HTERT RPE-1 (cell line): ENCODE data around the gene PRKG2.
"Not testable (repeated sequence)": the region's sequence is repeated elsewhere in the genome, so short reads cannot be mapped to it uniquely, and the experiment has no call there.

Experiments
- in situ Hi-C: fragments of 300-500 bp; cut with MboI; formaldehyde crosslinking; loops from 4 replicates; pipeline ENCODE4 v1.14.3; 2020; ENCODE audit warnings: low sequenced_read_pairs

Gene PRKG2

DNA sequence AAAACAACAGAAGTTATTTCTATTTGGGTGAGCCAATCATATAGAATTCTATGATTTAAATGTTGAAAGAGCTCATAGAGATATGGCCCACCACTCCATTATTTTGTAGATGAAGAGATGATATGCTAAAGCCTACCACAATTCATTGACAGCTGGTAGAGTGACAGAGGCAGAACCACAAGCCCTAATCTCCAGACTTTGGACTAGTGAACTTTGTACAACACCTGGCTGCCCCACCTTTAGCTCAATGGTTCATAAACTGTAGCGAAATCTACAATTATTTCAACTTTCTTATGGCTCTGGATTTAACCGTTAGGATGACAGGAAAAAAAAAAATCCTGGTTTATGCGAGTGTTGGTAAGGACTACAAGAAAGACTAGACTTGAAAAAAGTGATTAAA lies 50.9 kb downstream of the PRKG2 start:
- in situ Hi-C loops = no loop called here

DNA sequence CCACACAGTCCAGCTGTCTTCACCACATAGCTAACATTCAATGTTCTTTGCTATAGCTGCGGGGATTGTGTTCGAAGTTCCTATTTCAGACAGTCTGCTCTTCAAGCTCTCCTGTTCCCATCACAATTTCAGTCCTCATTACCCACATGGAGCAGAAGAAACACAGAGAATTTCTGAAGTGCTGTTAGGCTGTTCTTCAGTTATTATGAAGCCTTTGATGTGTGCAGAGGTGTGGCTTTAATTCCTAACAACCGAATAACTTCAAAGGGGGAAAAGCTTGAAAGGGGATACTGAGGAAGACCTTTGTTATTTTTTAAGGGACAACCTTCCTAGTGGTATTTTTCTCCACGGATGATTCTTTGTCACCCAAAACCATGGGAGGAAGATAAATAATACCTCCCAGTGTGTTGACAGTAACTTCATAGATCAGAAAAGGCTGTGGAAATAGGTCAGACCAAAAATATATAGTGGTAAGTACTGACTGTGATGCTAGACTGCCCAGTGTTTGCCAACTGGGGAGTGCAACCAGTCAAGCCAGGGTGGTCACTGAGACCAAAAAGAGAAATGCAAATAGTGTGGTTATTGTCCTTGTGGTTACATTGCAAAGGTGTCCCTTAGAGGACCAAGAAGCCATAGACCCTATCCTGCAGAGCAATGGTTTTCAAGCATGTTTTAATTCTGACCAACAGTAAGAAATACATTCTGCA lies 52.1 kb downstream of the PRKG2 start:
- in situ Hi-C loops = no loop called here

DNA sequence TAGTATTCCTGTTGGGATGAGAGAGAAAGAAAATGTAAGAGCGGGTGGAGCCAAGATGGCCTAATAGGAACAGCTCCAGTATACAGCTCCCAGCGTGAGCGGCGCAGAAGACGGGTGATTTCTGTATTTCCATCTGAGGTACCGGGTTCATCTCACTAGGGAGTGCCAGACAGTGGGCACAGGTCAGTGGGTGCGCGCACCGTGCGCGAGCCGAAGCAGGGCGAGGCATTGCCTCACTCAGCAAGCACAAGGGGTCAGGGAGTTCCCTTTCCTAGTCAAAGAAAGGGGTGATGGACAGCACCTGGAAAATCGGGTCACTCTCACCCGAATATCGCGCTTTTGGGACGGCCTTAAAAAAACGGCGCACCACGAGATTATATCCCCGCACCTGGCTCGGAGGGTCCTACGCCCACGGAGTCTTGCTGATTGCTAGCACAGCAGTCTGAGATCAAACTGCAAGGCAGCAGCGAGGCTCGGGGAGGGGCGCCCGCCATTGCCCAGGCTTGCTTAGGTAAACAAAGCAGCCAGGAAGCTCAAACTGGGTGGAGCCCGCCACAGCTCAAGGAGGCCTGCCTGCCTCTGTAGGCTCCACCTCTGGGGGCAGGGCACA lies 61.2 kb downstream of the PRKG2 start:
- in situ Hi-C loops = not testable (repeated sequence)

DNA sequence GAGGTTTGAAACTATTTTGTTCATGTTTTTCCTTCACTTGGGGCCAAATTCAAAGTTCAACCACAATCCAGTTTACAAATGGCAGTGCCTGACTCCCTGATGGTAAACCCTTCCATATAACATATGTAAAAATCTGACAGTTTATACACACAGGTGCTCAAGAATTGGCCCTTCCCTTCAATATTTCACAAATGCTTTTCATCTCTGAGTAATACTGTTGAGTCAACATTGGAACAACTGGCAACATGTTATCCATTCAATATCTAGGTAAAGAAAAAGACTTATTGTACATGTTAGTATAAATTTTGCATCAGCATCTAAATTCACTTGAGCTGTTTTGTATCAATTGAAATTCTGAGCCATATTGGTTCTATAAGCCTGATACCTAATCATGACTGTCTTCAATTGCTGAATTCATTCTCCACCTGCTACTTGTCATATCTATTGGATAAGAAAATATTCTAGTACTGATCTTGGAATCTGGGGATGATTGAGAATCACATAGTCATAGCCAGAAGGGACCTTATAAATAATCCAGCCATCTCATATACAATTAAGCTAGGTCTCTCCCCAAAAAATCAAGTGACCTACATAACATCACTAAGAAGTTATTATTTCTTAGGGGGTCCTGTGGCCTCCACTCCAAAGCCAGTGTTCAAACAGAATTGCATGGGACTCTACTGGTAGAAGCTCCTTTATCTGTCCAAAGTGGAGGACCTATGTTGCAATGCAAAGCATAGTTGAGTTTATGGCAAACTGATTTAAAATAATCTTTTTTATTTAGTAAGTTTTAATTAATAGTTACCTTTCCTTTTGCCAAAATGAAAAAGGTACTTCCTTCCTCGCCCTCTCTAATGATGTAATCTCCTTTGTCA lies 61.9 kb downstream of the PRKG2 start:
- in situ Hi-C loops = no loop called here

DNA sequence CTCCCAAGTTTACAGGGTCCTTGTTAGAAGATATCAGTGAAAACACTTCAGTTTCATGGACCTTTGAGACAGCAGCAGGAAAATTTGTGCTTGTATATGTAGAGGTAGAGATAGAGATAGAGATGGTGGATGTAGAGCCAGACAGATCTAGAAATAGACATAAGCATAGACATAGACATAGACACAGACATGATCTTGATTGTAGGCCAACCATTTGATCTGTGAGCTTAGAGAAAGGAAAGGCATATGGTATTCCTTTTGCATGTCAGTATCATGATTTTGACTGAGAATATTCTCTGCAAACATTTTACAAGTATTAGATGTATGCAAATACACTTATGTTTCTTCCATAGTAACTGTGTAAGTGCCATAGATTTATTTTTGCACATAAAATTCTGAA lies 65.0 kb downstream of the PRKG2 start:
- in situ Hi-C loops = no loop called here

DNA sequence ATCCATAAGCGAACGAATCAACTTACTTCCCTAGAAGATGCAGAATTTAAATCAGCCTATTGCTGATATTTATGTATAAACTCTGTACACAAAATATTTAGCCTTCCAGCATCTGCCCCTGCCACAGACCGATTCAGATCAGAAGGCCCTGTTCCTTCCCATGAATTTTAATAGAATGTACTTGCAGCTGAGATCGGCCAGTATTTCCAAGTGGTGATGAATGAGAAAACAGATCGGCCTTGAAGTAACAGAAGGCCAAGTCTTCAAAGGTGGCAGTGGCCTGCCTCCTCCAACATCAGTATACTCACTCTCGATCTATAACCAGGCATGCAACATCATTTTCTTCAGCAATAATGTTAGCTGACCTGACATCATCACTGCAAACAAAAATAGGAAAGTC lies 66.4 kb downstream of the PRKG2 start:
- in situ Hi-C loops = no loop called here

DNA sequence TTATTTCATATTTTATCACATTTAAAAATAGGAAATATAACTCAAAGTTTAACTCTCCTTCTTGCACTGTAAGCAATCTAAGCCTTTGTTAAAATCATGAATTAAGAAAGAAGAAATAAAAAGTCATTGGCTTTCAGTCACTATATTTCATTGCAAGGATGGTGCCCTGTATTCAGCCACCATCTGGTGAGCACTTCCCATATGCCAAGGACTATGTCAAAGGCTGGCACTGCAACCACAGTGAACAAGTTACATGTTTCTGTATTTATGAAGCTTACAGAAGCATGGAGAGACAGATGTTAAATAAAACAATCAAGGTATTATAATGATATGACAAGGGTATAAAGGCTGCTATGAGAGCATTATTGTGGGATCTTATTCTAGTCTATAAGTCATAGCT lies 68.6 kb downstream of the PRKG2 start:
- in situ Hi-C loops = no loop called here

DNA sequence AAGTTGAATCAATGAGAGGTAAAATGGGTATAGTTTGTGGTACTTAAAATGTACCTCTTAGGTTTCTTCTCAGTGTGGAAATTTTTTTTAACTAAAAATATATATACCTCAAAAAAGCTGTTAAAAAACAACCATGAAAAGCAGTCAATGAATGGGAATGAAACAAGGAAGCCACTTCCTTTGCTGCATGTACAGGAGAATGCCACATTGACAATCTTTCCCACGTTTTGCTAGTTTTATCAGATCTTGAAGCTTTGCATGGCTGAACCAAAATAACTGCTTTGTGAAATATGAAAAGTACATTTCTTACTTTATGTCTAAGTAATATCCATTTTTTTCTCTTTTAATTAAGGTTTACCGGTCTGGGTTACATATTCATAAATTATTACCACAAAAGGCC lies 71.8 kb downstream of the PRKG2 start:
- in situ Hi-C loops = no loop called here

DNA sequence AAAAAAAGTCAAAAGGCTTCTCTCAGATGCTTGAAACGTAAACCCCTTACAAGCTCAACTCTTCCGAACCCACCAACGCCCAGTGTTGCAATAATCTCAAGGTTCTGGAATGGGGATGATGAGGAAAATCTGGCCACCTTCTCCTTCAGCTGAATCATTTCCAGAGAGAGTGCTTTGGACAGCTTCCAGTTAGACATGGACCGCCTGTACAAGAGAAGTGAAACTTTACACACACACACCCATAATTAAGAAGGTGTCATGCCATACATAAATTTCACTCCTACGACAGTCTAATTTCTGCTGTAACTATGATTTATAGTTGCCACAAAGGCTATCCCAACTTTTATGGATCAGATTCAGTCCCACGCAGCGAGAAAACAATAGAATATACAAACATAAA lies 72.3 kb downstream of the PRKG2 start:
- in situ Hi-C loops = no loop called here

DNA sequence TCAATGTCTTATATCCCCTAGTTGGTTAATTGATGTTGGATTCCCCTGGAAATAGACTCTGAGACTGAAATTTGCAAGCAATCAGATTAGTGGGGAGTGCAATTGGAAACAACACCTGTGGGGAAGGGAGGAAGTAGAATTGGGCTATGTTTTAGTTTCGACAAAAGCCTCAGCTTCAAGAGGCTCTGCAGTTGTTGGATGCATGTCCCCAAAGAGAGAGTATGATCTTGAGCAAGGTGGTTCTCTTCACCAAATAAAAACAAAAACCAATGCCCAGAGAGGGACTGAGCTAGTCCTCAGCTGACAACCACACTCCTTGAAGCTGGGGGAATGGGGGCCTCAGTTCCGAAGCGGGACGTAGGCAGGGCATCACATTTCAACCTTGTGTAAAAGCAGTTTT lies 77.1 kb downstream of the PRKG2 start:
- in situ Hi-C loops = no loop called here

DNA sequence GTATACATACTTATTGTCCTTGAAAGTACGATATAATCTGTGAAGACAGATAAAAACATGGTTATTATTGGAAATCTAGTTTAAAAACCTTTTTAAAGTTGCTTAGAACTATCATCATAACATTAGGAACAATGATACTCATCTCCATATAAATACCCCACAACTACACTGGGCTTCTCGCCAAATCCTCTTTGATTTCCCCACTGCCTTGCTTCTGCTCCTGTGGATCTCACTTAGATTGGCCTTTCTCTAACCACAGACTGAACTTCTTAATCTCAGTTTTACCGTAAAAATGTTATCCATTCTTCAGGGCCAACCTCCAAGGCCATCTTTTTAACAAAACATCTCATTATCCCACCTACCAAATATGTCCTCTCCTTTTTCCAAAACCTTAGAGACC lies 77.6 kb downstream of the PRKG2 start:
- in situ Hi-C loops = no loop called here

DNA sequence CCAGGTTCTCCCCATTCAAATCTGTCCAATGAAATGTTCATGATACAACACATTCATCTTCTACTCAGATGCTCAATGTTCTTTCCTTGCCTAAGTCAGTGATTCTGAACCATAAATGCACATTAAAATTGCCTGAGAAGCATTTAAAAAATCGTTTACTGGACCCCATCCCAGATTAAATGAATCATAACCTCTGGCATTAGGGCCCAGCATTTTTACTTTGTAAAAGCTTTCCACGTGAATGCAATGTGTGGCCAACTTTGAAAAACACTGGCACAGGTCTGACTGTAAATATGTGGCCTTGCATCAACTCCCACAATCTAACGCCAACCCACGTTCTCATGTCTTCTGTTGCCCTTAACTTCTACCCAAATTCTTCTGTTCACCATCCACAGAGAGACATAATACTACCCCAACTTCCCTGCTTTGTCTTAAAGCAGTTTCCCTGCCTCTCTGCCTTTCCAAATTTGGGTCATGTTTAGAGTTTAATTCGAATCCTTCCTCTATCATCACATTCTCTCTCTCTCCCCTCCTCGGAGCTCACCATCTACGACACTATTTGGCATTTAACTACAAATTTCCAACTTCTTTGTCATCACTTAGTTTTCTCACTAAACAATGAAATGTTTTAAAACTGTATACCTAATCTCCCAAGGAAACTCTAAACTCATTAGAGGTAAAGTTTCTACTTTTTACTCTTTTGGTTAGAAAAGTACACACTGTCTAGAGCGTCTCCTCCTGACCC lies 78.7 kb downstream of the PRKG2 start:
- in situ Hi-C loops = no loop called here

DNA sequence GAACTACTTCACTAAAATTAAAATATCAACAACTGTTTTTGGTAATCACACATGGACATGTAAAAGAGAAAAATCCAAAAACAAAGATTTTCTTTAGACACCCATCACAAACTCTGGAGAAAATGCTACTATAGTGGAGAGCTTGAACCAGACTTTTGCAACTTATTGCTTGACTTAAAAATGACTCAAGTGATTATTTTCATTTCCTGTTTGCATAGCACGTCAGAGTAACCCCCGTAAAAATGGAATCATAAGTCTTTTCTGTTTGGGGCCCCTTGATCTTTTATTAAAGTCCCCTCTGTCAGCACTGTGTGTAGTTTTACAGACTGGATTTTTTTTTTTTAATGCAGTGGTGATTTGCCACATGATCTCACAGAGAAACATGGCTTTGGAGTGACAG lies 79.5 kb downstream of the PRKG2 start:
- in situ Hi-C loops = no loop called here

DNA sequence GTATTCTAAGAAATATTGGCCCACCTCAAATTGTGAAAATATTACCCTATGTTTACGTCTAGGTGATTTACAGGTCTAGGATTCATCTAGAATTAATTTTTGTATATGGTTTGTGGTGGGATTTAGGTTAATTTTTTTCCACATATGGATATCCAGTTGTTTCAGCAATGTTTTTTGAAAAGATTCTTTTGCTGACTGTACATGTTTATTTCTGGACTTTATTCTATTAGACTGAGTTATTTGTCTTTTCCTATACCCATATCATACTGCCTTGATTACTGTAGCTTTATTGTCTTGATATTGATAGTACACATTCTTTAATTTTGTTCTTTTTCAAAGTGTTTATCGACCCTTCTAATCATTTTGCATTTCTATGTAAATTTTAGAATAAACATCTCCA lies 83.5 kb downstream of the PRKG2 start:
- in situ Hi-C loops = no loop called here

DNA sequence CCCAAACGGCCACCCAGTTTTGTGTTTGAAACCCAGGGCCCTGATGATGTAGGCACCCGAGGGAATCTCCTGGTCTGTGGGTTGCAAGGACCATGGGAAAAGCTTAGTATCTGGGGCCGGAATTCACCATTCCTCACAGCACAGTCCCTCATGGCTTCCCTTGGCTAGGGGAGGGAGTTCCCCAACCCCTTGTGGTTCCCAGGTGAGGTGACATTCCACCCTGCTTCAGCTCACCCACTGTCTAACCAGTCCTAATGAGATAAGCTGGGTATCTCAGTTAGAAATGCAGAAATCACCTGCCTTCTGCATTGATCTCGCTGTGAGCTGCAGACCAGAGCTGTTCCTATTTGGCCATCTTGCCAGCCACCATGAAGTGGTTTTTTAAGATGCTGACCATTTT lies 84.0 kb downstream of the PRKG2 start:
- in situ Hi-C loops = no loop called here

DNA sequence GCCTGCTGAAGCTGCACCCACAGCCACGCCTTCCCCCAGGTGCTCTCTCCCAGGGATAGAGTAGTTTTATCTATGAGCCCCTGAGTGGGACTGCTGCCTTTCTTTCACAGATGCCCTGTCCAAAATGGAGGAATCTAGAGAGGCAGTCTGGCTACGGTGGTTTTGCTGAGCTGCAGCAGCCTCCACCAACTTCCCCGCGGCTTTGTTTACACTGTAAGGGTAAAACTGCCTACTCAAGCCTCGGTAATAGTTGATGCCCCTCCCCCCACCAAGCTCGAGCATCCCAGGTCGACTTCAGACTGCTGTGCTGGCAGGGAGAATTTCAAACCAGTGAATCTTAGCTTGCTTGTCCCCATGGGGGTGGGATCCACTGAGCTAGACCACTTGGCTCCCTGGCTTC lies 84.5 kb downstream of the PRKG2 start:
- in situ Hi-C loops = no loop called here

DNA sequence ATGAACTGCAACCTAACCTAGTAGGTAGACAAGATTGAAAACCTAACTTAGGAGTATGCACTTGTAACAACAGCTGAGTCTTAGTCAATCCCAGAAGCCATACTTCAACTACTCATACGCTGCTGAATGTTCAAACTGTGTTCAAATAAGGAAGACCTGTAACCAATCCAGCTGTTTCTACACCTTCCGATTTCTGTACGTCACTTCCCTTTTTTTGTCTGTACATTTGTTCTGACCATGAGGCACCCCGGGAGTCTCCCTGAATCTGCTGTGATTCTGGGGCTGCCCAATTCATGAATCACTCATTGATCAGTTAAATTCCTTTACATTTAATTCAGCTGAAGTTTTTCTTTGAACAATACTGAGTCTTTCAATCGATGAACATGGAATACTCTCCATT lies 95.0 kb downstream of the PRKG2 start:
- in situ Hi-C loops = no loop called here

DNA sequence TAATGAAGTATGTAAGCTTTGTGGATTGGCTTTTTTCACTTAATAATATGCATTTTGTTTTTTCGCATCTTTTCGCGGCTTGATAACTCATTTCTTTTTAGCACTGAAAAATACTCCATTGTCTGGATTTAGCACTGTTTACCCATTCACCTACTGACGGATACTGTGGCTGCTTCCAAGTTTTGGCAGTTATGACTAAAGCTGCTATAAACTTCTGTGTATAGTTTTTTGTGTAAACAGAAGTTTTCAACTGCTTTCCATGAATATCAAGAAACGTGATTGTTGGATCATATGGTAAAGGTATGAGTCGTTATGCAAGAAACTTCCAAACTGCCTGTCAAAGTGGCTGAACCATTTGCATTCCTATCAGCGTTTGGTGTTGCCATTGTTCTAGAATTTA lies 96.9 kb downstream of the PRKG2 start:
- in situ Hi-C loops = no loop called here

DNA sequence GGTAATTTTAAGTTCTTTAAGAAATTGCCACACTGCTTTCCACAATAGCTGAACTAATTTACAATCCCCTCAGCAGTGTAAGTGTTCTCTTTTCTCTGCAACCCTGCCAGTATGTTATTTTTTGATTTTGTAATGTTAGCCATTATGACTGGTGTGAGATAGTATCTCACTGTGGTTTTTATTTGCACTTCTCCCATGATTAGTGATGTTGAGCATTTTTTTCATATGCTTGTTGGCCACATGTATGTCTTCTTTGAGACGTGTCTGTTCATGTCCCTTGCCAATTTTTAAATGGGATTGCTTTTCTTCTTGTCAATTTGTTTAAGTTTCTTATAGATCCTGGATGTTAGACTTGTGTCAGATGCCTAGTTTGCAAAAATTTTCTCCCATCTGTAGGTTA lies 98.5 kb downstream of the PRKG2 start:
- in situ Hi-C loops = no loop called here

DNA sequence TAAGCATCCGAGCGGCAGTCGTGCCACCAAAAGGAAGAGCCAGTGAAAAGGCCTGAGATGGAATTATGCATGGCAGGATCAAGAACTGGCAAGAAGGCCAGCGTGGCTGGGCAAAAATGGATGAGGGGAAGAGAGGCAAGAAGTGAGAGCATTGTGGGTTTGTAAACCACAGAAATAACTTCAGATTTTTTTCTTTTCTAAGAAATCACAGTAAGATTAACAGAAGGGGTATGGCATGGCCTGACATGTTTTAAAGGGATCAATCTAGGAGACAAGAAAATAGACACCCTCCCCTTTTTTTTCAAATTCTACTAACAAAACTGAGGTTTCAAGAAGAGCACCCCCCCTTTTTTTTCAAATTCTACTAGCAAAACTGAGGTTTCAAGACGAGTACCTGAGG lies 102.0 kb downstream of the PRKG2 start:
- in situ Hi-C loops = no loop called here

DNA sequence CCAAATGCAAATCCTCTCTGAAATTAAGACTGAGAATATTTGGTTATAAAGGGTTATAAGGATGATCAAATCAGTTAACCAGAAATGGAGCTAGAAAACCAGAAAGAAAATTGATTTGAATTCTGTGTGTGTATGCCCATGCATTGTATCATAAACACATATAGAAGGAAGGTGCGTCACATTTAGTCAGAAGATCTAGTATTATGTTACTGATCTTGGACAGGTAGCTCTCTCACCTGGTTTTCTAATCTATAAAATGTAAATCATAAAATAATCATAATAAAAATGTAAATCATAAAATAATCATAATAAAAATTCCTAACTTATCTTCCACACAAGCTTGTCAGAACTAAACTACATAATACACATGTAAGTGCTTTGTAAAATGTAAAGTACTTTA lies 105.7 kb downstream of the PRKG2 start:
- in situ Hi-C loops = no loop called here
